ENCODE measurements around the gene USP54.
"Not testable (repeated sequence)": the region's sequence is repeated elsewhere in the genome, so short reads cannot be mapped to it uniquely, and the experiment has no call there.

The USP54 gene

GRCh38 chr10:73585327-73585726 lies 5.8 kb downstream of the USP54 start:
- Histone ChIP-seq H3K79me2 (ENCODE audit: control insufficient read depth, low read length) (no peaks in the 10 kb centered on the region), H3K9me2 (replicated peaks; ENCODE audit: control insufficient read depth, low read length) (no peaks in the 10 kb centered on the region), H3K4me1 (ENCODE audit: control insufficient read depth, low read length) (no peaks in the 10 kb centered on the region), H3K27me3 (ENCODE audit: control insufficient read depth, low read length) (no peaks in the 10 kb centered on the region), H3K27ac (ENCODE audit: low read depth, low read length) (no peak overlapping the region), H4K20me1 (ENCODE audit: control insufficient read depth, insufficient read depth, low read depth, low read length) (no peaks in the 10 kb centered on the region), H3K4me2 (ENCODE audit: low read length) (no peak overlapping the region), H3K36me3 (ENCODE audit: control insufficient read depth, low read length) (no peaks in the 10 kb centered on the region), H3F3A (ENCODE audit: control insufficient read depth, insufficient read depth) (no peaks in the 10 kb centered on the region), H3K4me3 (ENCODE audit: low read length) (no peak overlapping the region), H3K9me3 (ENCODE audit: control insufficient read depth, insufficient read depth, low read length) (no peaks in the 10 kb centered on the region)
- TF ChIP-seq EZH2phosphoT487 (IDR thresholded peaks at IDR 0.05; ENCODE audit: borderline replicate concordance, low read length), result no peak
- TF ChIP-seq, protein P1, sequence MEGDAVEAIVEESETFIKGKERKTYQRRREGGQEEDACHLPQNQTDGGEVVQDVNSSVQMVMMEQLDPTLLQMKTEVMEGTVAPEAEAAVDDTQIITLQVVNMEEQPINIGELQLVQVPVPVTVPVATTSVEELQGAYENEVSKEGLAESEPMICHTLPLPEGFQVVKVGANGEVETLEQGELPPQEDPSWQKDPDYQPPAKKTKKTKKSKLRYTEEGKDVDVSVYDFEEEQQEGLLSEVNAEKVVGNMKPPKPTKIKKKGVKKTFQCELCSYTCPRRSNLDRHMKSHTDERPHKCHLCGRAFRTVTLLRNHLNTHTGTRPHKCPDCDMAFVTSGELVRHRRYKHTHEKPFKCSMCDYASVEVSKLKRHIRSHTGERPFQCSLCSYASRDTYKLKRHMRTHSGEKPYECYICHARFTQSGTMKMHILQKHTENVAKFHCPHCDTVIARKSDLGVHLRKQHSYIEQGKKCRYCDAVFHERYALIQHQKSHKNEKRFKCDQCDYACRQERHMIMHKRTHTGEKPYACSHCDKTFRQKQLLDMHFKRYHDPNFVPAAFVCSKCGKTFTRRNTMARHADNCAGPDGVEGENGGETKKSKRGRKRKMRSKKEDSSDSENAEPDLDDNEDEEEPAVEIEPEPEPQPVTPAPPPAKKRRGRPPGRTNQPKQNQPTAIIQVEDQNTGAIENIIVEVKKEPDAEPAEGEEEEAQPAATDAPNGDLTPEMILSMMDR (IDR thresholded peaks at IDR 0.05; ENCODE audit: low read depth, low read length, poor library complexity, severe bottlenecking), result no peak

DNA sequence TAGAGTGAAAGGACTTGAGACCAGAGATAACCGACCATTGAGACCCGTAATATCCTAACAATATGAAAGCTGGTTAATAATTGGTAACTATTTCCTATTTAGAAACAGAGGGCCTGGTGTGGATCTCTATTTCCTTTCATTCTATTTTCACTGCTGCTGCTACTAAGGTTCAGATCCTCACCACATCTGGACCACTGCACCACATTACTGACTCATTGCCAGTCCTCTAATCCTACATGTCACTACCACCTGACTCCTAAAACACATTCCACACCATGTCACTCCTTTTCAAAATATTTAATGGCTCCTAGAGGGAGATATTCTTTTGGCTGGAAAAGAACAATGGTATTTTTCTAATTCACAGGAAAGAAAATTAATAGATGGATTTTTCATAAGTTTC lies 6.4 kb downstream of the USP54 start:
- no peaks in the 10 kb centered on the region for H4K20me1 ChIP-seq (ENCODE audit: control insufficient read depth, insufficient read depth, low read depth, low read length)
- no peak overlapping the region for H3K4me3 ChIP-seq (ENCODE audit: low read length)
- no peaks in the 10 kb centered on the region for H3K36me3 ChIP-seq (ENCODE audit: control insufficient read depth, low read length)
- H3K9me3 ChIP-seq (ENCODE audit: control insufficient read depth, insufficient read depth, low read length), result no peaks in the 10 kb centered on the region
- no peaks in the 10 kb centered on the region for H3K9me2 ChIP-seq (replicated peaks; ENCODE audit: control insufficient read depth, low read length)
- no peak overlapping the region for H3K27ac ChIP-seq (ENCODE audit: low read depth, low read length)
- H3K27me3 ChIP-seq (ENCODE audit: control insufficient read depth, low read length), result no peaks in the 10 kb centered on the region
- H3K79me2 ChIP-seq (ENCODE audit: control insufficient read depth, low read length), result no peaks in the 10 kb centered on the region
- no peaks in the 10 kb centered on the region for H3K4me1 ChIP-seq (ENCODE audit: control insufficient read depth, low read length)
- no peak overlapping the region for H3K4me2 ChIP-seq (ENCODE audit: low read length)
- H3F3A ChIP-seq (ENCODE audit: control insufficient read depth, insufficient read depth), result no peaks in the 10 kb centered on the region
- no peak for TF ChIP-seq EZH2phosphoT487 (IDR thresholded peaks at IDR 0.05; ENCODE audit: borderline replicate concordance, low read length)
- TF ChIP-seq, protein P1 (IDR thresholded peaks at IDR 0.05; ENCODE audit: low read depth, low read length, poor library complexity, severe bottlenecking), result no peak

- no peaks in the 10 kb centered on the region for H4K20me1 ChIP-seq (ENCODE audit: control insufficient read depth, insufficient read depth, low read depth, low read length)
- TF ChIP-seq, protein P1 (IDR thresholded peaks at IDR 0.05; ENCODE audit: low read depth, low read length, poor library complexity, severe bottlenecking), result no peak
- TF ChIP-seq EZH2phosphoT487 (IDR thresholded peaks at IDR 0.05; ENCODE audit: borderline replicate concordance, low read length), result no peak
- no peaks in the 10 kb centered on the region for H3F3A ChIP-seq (ENCODE audit: control insufficient read depth, insufficient read depth)
- H3K4me3 ChIP-seq (ENCODE audit: low read length), result no peak overlapping the region
- no peaks in the 10 kb centered on the region for H3K9me3 ChIP-seq (ENCODE audit: control insufficient read depth, insufficient read depth, low read length)
- H3K27me3 ChIP-seq (ENCODE audit: control insufficient read depth, low read length), result no peaks in the 10 kb centered on the region
- H3K36me3 ChIP-seq (ENCODE audit: control insufficient read depth, low read length), result no peaks in the 10 kb centered on the region
- H3K4me1 ChIP-seq (ENCODE audit: control insufficient read depth, low read length), result no peaks in the 10 kb centered on the region
- no peak overlapping the region for H3K4me2 ChIP-seq (ENCODE audit: low read length)
- H3K27ac ChIP-seq (ENCODE audit: low read depth, low read length), result no peak overlapping the region
- no peaks in the 10 kb centered on the region for H3K79me2 ChIP-seq (ENCODE audit: control insufficient read depth, low read length)
- no peaks in the 10 kb centered on the region for H3K9me2 ChIP-seq (replicated peaks; ENCODE audit: control insufficient read depth, low read length)
Measured at GRCh38 chr10:73581918-73582317, 9.2 kb downstream of the USP54 start.

GRCh38 chr10:73578927-73579326 lies 12.2 kb downstream of the USP54 start:
- H3K4me2 ChIP-seq (ENCODE audit: low read length); H3K4me1 ChIP-seq (ENCODE audit: control insufficient read depth, low read length); H3K27me3 ChIP-seq (ENCODE audit: control insufficient read depth, low read length); H3K9me3 ChIP-seq (ENCODE audit: control insufficient read depth, insufficient read depth, low read length); H3K79me2 ChIP-seq (ENCODE audit: control insufficient read depth, low read length); H3K9me2 ChIP-seq (replicated peaks; ENCODE audit: control insufficient read depth, low read length); H4K20me1 ChIP-seq (ENCODE audit: control insufficient read depth, insufficient read depth, low read depth, low read length); H3K27ac ChIP-seq (ENCODE audit: low read depth, low read length); H3K4me3 ChIP-seq (ENCODE audit: low read length); H3K36me3 ChIP-seq (ENCODE audit: control insufficient read depth, low read length); H3F3A ChIP-seq (ENCODE audit: control insufficient read depth, insufficient read depth): not testable (repeated sequence)

Measured in DOHH2 (cell line).